NT2/D1 (cell line): ENCODE results near the gene PNPLA3.
"Not testable (repeated sequence)": the region's sequence is repeated elsewhere in the genome, so short reads cannot be mapped to it uniquely, and the experiment has no call there.

Experiments
- DNase-seq: peaks from one replicate; pipeline ENCODE4 v3.0.0-alpha.2; 2011; ENCODE audit warnings: low read depth, low spot score
- H3K27me3 ChIP-seq: 2 replicates; pipeline ENCODE4 v1.6.0; 2011; ENCODE audit warnings: mild to moderate bottlenecking; ENCODE audit not compliant: insufficient read length, insufficient read depth
- H3K36me3 ChIP-seq: 2 replicates; pipeline ENCODE4 v1.6.1; 2011; ENCODE audit warnings: mild to moderate bottlenecking, low read length, mixed read lengths; ENCODE audit not compliant: insufficient read depth, insufficient read length
- H3K4me1 ChIP-seq: 2 replicates; pipeline ENCODE4 v1.5.1; 2011; ENCODE audit not compliant: insufficient read depth, insufficient read length
- H3K4me3 ChIP-seq: 2 replicates; pipeline ENCODE4 v1.5.1; 2011; ENCODE audit warnings: low read depth; ENCODE audit not compliant: insufficient read length
- H3K9ac ChIP-seq: 2 replicates; pipeline ENCODE4 v1.6.0; 2011; ENCODE audit warnings: low read depth; ENCODE audit not compliant: insufficient read length
- H3K9me3 ChIP-seq: 2 replicates; pipeline ENCODE4 v1.5.1; 2011; ENCODE audit warnings: mild to moderate bottlenecking, low read length; ENCODE audit not compliant: insufficient read depth
- SUZ12 ChIP-seq: IDR thresholded peaks from 2 replicates; pipeline ENCODE4 v1.6.1; 2011; ENCODE audit not compliant: insufficient read length, insufficient read depth; ENCODE audit errors: extremely low read depth
- YY1 ChIP-seq: IDR thresholded peaks from 2 replicates; pipeline ENCODE4 v1.6.1; 2011; ENCODE audit not compliant: insufficient read length, insufficient read depth
- ZNF274 ChIP-seq: IDR thresholded peaks from 2 replicates; pipeline ENCODE4 v1.6.1; 2011; ENCODE audit warnings: mild to moderate bottlenecking, low read depth, low read length

PNPLA3 gene

DNA sequence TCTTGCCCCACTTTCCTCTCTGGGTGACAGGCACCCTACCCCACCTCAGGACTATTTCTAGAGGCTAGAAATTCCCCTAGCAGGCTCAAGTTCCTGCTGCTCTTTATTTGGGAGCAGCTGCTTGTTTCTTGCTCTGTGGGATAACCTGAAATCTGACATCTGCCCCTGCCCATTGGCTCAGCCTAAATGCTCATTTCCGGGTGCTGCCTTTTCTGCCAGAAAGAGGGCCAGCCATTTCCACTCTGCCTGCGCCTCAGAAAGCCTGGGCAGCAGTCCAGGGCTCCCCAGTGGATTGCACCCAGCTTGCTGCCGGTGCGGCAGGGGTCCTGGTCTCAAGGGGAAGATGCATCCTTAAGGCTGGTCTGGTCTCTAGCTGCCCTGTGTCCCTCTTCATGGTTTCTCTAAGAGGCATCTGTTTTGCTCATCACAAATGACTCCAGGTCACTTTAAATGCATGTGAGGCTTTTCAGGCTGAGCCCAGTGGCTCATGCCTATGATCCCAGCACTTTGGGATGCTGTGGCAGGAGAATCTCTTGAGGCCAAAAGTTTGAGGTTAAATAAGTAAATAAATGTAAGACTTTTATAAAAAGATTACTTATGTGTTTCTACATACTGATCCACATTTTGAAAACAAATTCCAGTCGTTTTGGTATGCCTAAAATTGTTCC, 21.5 kb upstream of the PNPLA3 start:
- Histone ChIP-seq H3K9ac (no peak overlapping the region), H3K36me3 (no peaks in the 10 kb centered on the region), H3K4me1 (peaks cover 10% of the 10 kb centered on the region), H3K4me3 (no peak overlapping the region), H3K9me3 (no peaks in the 10 kb centered on the region), H3K27me3 (no peaks in the 10 kb centered on the region)
- TF ChIP-seq ZNF274 (no peak), YY1 (no peak), SUZ12 (no peak)
- no peak for DNase-seq

DNA sequence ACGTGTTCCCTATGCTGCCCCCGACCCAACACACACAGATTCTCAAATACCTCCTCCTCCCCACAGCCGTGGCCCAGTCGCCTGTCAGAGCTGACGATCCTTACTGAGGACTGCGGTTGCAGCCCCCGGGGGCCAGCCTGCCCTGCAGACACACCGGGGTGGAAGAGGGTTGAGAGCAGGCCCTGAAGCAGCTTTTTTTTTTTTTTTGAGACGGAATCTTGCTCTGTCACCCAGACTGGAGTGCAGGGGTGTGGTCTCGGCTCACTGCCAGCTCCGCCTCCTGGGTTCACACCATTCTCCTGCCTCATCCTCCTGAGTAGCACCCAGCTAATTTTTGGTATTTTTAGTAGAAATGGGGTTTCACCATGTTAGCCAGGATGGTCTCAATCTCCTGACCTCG, 20.6 kb upstream of the PNPLA3 start:
- H3K4me1 ChIP-seq, H3K9ac ChIP-seq, DNase-seq, H3K4me3 ChIP-seq, H3K9me3 ChIP-seq, H3K27me3 ChIP-seq, H3K36me3 ChIP-seq: not testable (repeated sequence)

DNA sequence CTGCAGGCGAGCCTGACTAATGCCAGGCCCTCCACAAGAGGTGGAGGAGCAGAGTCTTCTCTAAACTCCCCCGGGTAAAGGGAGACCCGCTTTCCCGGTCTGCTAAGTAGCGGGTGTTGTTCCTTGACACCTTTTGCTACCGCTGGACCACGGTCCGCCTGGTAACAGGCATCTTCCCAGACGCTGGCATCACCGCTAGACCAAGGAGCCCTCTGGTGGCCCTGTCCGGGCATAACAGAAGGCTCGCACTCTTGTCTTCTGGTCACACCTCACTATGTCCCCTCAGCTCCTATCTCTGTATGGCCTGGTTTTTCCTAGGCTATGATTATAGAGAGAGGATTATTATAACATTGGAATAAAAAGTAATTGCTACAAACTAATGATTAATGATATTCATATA, 19.2 kb upstream of the PNPLA3 start:
- H3K4me3 ChIP-seq, H3K36me3 ChIP-seq, H3K9ac ChIP-seq, H3K9me3 ChIP-seq, DNase-seq, H3K27me3 ChIP-seq, H3K4me1 ChIP-seq: not testable (repeated sequence)

DNA sequence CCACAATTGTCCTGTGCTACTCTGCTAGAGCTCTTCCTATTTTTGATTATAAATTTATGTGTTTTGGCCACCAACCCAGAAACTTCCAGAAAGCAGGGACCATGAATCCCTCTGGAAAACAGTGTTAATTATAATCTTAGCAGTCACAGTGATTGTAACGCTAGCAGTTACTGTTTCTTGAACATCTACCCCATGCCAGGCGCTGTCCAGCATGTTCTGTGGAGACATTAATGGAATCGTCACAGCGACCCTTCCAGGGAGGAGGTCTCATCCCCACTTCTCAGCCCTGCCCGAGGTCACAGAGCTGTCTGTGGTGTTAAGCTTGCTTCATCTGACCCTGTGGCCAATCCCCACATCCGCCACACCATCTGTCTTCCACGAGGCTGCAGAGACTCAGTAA, 17.9 kb upstream of the PNPLA3 start:
- H3K9me3 ChIP-seq: no peaks in the 10 kb centered on the region
- H3K9ac ChIP-seq: no peak overlapping the region
- DNase-seq: no peak
- no peak for TF ChIP-seq YY1
- no peak for TF ChIP-seq ZNF274
- TF ChIP-seq SUZ12: no peak
- no peaks in the 10 kb centered on the region for H3K27me3 ChIP-seq
- H3K4me1 ChIP-seq: peaks cover 2% of the 10 kb centered on the region
- H3K4me3 ChIP-seq: no peak overlapping the region
- H3K36me3 ChIP-seq: no peaks in the 10 kb centered on the region

DNA sequence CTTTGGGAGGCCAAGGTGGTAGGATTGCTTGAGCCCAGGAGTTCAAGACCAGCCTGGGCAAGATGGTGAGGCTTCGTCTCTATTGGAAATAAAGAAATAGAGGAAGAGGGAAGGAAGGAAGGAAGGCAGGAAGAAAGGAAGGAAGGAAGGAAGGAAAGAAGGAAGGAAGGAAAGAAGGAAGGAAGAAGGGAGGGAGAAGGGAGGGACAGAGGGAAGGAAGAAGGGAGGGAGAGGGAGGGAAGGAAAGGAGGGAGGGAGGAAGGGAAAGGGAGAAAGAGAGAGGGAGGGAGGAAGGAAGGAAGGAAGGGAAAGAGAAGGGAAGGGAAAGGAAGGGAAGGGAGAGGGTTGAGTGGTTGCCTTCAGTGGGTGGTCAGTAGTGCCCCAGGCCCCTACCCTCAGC, 13.9 kb upstream of the PNPLA3 start:
- Histone ChIP-seq H3K4me3 (no peak overlapping the region), H3K36me3 (no peaks in the 10 kb centered on the region), H3K9ac (no peak overlapping the region), H3K9me3 (no peaks in the 10 kb centered on the region), H3K4me1 (peaks cover 3% of the 10 kb centered on the region), H3K27me3 (peaks cover 3% of the 10 kb centered on the region)
- no peak for TF ChIP-seq ZNF274
- no peak for TF ChIP-seq SUZ12
- no peak for TF ChIP-seq YY1
- no peak for DNase-seq

DNA sequence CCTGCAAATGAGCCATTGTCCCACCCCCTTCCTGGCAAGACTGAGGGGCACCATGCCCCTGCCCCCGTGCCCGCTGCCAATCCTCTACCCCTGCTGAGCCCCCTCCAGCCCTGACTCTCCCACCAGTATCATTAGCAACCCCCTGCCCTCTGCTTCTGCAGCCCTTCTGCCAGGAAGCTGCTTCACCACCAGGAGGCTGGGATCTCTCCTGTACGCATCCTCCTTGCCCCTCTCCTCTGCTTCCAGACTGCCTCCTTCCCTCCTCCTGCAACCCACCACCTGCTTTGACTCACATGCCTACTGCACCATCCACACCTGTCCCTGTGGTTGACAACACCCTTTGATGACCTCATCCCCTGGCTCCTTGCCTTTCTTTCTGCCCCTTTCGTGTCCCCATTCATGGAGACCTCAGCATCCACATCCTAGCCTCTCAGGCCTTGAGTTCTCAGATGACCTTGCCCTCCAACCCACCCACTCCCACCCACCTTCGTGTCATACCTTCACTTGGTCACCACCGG, 13.4 kb upstream of the PNPLA3 start:
- H3K4me3 ChIP-seq: no peak overlapping the region
- TF ChIP-seq SUZ12 (no peak), YY1 (no peak), ZNF274 (no peak)
- H3K4me1 ChIP-seq: peaks cover 3% of the 10 kb centered on the region
- H3K27me3 ChIP-seq: peaks cover 3% of the 10 kb centered on the region
- DNase-seq: no peak
- H3K9ac ChIP-seq: no peak overlapping the region
- no peaks in the 10 kb centered on the region for H3K9me3 ChIP-seq
- H3K36me3 ChIP-seq: no peaks in the 10 kb centered on the region

DNA sequence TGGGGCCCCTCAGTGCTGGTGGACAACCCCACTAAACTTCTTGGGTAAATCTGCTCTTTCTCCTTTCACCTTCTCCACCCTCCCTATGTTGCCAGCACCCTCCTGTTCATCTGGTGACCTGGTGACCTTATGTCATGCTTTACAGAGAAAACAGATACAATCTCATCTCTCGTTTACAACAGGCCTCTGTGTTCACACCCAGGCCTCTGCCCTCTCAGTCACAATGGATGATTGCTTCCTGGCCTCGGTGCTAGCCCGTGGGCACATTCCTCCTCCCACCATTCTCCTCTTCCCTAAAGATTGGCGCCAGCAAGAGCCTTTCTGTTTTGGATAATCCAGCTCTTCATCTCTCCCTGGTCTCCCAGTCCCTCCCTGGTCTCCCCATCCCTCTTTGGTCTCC, 12.3 kb upstream of the PNPLA3 start:
- Histone ChIP-seq H3K4me1 (peaks cover 3% of the 10 kb centered on the region), H3K36me3 (no peaks in the 10 kb centered on the region), H3K27me3 (peaks cover 3% of the 10 kb centered on the region), H3K9me3 (peaks cover 6% of the 10 kb centered on the region; the same call in 1 of the 2 replicates), H3K9ac (no peak overlapping the region), H3K4me3 (no peak overlapping the region)
- TF ChIP-seq SUZ12: no peak
- TF ChIP-seq YY1: no peak
- no peak for TF ChIP-seq ZNF274
- DNase-seq: no peak

DNA sequence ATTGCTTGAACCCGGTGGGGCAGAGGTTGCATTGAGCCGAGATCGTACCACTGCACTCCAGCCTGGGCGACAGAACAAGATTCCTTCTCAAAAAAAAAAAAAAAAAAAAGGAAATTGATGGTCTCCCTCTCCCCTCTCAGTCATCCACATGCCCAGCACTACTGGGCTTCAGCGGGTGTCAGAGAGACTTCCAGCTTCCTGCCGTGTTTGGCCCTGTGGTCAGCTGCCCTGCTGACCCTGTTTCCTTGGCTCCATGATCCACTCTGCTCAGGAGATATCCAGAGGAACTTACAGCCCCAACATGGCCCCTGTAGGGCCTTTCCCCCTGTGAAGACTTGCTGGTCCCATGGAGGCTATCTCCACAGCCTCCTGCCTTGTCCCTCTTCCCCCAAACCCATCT, 6.1 kb upstream of the PNPLA3 start:
- TF ChIP-seq ZNF274: no peak
- no peak for TF ChIP-seq SUZ12
- no peak for TF ChIP-seq YY1

More for the DNA sequence above, 6.1 kb upstream of the PNPLA3 start:
- DNase-seq: no peak
- Histone ChIP-seq H3K27me3 (no peaks in the 10 kb centered on the region), H3K9me3 (peaks cover 6% of the 10 kb centered on the region; the same call in 1 of the 2 replicates), H3K4me1 (peaks cover 13% of the 10 kb centered on the region), H3K36me3 (no peaks in the 10 kb centered on the region), H3K4me3 (no peak overlapping the region), H3K9ac (no peak overlapping the region)
